ENCODE data around the gene RAPGEF4.

DNA sequence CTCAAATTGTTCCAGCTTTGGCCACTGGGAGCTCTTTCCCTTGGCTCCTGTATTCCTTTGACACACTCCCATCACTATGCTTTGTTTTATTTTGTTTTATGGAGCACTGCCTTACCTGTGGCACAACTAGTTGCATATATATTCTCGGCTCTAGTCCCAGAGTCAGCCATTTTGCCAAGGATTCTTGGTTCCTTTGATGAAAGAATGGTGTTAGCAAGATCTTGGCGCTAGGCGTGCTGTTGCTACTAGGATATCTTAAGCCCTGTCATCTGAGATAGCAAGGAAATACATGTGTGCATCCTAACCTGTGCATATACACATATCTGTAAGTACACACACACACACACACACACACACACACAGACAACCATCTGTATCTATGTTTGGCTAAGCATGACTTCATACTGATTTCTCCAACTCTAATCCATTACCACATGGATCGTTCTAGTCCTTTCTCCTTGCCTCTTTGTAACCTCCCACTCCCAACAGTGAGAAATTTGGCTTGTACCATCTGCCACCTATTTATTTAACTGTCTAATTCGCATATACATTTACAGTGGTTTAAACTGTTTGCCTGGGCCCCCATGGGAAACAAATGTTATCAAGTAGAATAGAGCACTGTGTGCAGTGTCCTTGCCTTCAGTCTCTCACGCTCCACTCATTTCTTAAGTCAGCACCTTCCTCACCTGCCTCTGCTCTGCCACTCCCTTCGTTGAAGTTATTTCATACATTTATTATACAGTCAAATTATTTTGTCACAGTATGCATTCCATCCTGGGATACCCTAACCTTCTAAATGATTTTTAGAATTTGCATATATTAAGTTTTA lies 202.5 kb downstream of the RAPGEF4 start:
- TF ChIP-seq MTA3 (CRISPR knock-in tag; IDR thresholded peaks at IDR 0.05): no peak
- no peak for TF ChIP-seq ZNF224 (CRISPR knock-in tag; IDR thresholded peaks at IDR 0.05)

All from HepG2 (cell line).